Measurements from ENCODE around the gene PDGFD.

GRCh38 chr11:104033561-104033960, 130.4 kb downstream of the PDGFD start:
- TF ChIP-seq POLR2A (IDR thresholded peaks at IDR 0.05; ENCODE audit: low read depth, low read length): no peak
- no peak for TF ChIP-seq TAF1 (IDR thresholded peaks at IDR 0.05; ENCODE audit: borderline replicate concordance, low read depth, low read length)
- TF ChIP-seq POLR2AphosphoS5 (IDR thresholded peaks at IDR 0.05; ENCODE audit: low read depth, low read length): no peak

All from GM12892 (cell line).